K562 (cell line): Measurements from ENCODE around the gene CNOT11. TPM values are rescaled to one million over a fixed set of nuclear protein-coding genes. Genes with fewer than 3 reads are reported as not detected.

Experiments
- ATF1 ChIP-seq, 2 experiments: fragments of 450-650 bp in 1 of 2; IDR thresholded peaks; 2 replicates each; pipeline ENCODE4 v1.6.1; 2016; ENCODE audit warnings: missing compliant biosample characterization in 1 of 2, missing genetic modification characterization in 1 of 2
- CBFB ChIP-seq: sonication (generic); formaldehyde crosslinking; IDR thresholded peaks from 2 replicates; pipeline ENCODE4 v1.4.0; 2020; ENCODE audit warnings: mild to moderate bottlenecking, missing genetic modification reagents
- EHMT2 ChIP-seq: fragments of 450-650 bp; IDR thresholded peaks from 2 replicates; pipeline ENCODE4 v1.6.1; 2018; ENCODE audit warnings: antibody characterized with exemption
- FIP1L1 ChIP-seq: fragments of 200-400 bp; formaldehyde crosslinking; IDR thresholded peaks from 2 replicates; pipeline ENCODE4 v1.6.1; 2018; ENCODE audit warnings: mild to moderate bottlenecking, low read depth, low read length; ENCODE audit not compliant: poor library complexity, severe bottlenecking
- HMG20B ChIP-seq: fragments of 250-450 bp; sonication (Bioruptor Pico); IDR thresholded peaks from 2 replicates; pipeline ENCODE4 v1.5.0; 2021; ENCODE audit warnings: mild to moderate bottlenecking
- IFI16 ChIP-seq: fragments of 250-450 bp; sonication (Bioruptor Pico); IDR thresholded peaks from 2 replicates; pipeline ENCODE4 v2.1.2; 2022; ENCODE audit warnings: mild to moderate bottlenecking, inconsistent platforms
- NCOR1 ChIP-seq: fragments of 450-650 bp; IDR thresholded peaks from 2 replicates; pipeline ENCODE4 v1.6.1; 2016; ENCODE audit warnings: mild to moderate bottlenecking, moderate library complexity
- NONO ChIP-seq, 2 experiments: fragments of 200-400 bp in 1 of 2; fragments of 450-650 bp in 1 of 2; formaldehyde crosslinking in 1 of 2; IDR thresholded peaks; 2 replicates each; pipeline ENCODE4 v1.6.1; 2017; ENCODE audit warnings: low read depth in 2 of 2, mild to moderate bottlenecking in 2 of 2, moderate library complexity in 2 of 2, low read length in 1 of 2
- PHB ChIP-seq: fragments of 250-450 bp; sonication (Bioruptor Pico); IDR thresholded peaks from 2 replicates; pipeline ENCODE4 v1.5.0; 2021
- SRSF1 ChIP-seq: fragments of 200-400 bp; formaldehyde crosslinking; IDR thresholded peaks from 2 replicates; pipeline ENCODE4 v1.6.1; 2017; ENCODE audit warnings: mild to moderate bottlenecking, low read depth, low read length, moderate library complexity
- ZNF780A ChIP-seq: fragments of 250-450 bp; sonication (Bioruptor Pico); IDR thresholded peaks from 2 replicates; pipeline ENCODE4 v1.5.0; 2021; ENCODE audit warnings: mild to moderate bottlenecking
- polyA plus RNA-seq, 8 experiments: library from polyadenylated mRNA; depleted of rRNA in 4 of 8; stranded (reverse) in 5 of 8; unstranded in 3 of 8; fragments of >200 nt; fragmentation: Nextera tagmentation in 2 of 8; fragmentation: Illumina TruSeq in 1 of 8; extraction: Ambion mirVana in 2 of 8; extraction: Trizol in 1 of 8; gene quantifications; 2 replicates each; pipeline versions ENCODE4 v1.2.1 to v1.2.3, GENCODE V29; 2011 to 2014; ENCODE audit warnings: inconsistent platforms in 1 of 8, missing spikeins in 1 of 8
- total RNA-seq, 7 experiments: library from RNA; depleted of rRNA in 6 of 7; stranded (reverse); fragments of >200 nt in 6 of 7; fragmentation: Illumina TruSeq in 2 of 7; extraction: Trizol in 2 of 7; gene quantifications; 2 replicates each; pipeline versions ENCODE4 v1.2.1 to v1.2.3, GENCODE V29; 2011 to 2021; ENCODE audit warnings: low replicate concordance in 1 of 7
- TF ChIP-seq, protein P1 (sequence below), 2 experiments: IDR thresholded peaks; 2 replicates each; pipeline ENCODE4 v1.6.1; 2011; ENCODE audit warnings: borderline replicate concordance in 1 of 2, control low read depth in 1 of 2, low read depth in 1 of 2, low read length in 1 of 2, mild to moderate bottlenecking in 1 of 2, mixed read lengths in 1 of 2, moderate library complexity in 1 of 2; ENCODE audit not compliant: insufficient read depth in 1 of 2, insufficient read length in 1 of 2, poor library complexity in 1 of 2, severe bottlenecking in 1 of 2; ENCODE audit errors: extremely low read depth in 1 of 2
- TF ChIP-seq, protein P2 (sequence below), 2 experiments: IDR thresholded peaks; 2 replicates each; pipeline ENCODE4 v1.6.1; 2012; ENCODE audit warnings: improper control_type of control experiment in 2 of 2, low read depth in 2 of 2, low read length in 2 of 2, borderline replicate concordance in 1 of 2
- TF ChIP-seq, protein P3 (sequence below): sonication (generic); formaldehyde crosslinking; IDR thresholded peaks from 2 replicates; pipeline ENCODE4 v1.8.1; 2022; ENCODE audit warnings: missing genetic modification reagents
- TF ChIP-seq, protein P4 (sequence below): fragments of 450-650 bp; IDR thresholded peaks from 2 replicates; pipeline ENCODE4 v1.6.1; 2016; ENCODE audit warnings: borderline replicate concordance
- TF ChIP-seq, protein P5 (sequence below): fragments of 250-450 bp; sonication (Bioruptor Pico); IDR thresholded peaks from 2 replicates; pipeline ENCODE4 v1.9.0; 2021; ENCODE audit warnings: mild to moderate bottlenecking
- TF ChIP-seq, protein P6 (sequence below): fragments of 450-650 bp; conservative IDR thresholded peaks from 2 replicates; pipeline ENCODE4 v1.6.1; 2016; ENCODE audit warnings: missing genetic modification characterization, low read depth, mild to moderate bottlenecking, missing compliant biosample characterization, moderate library complexity

CNOT11 gene
- total and polyA plus RNA-seq, 9 of the 15 experiments (the other 6 are each of a cell fraction or from before 2014, with no cell fraction given): 12.7 to 163 (median 64.2) TPM

DNA sequence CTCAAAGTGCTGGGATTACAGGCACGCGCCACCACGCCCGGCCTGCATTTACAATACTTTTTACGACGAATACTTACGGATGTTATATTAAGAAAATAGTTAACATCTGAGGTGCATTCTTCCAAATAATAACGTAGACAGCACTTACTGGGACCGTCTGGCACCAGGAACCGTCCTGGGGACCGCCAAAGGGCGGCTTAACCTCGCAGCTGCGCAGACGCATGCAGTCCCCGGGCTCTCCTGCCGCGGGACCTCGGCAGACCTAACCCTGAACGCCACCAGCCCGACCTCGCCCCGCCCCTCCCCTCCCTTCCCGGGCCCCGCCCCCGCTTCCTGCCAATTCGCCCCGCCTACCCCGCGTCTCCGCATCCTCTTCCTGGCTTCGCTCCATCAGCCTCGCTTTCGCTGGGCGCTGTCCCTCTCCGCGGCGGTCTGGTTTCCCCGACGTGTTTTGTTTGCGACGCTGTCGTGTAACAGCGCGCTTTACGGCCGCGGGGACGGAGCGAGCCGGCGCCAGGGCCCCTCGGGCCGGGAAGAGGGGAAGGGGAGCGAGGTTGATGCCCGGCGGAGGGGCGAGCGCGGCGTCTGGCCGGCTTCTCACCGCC lies at the start of gene CNOT11 (continued):
- no peak for TF ChIP-seq NONO (IDR thresholded peaks at IDR 0.05; ENCODE audit: low read depth in 2 of 2, low read length in 1 of 2)
- TF ChIP-seq, protein P1, sequence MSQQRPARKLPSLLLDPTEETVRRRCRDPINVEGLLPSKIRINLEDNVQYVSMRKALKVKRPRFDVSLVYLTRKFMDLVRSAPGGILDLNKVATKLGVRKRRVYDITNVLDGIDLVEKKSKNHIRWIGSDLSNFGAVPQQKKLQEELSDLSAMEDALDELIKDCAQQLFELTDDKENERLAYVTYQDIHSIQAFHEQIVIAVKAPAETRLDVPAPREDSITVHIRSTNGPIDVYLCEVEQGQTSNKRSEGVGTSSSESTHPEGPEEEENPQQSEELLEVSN (IDR thresholded peaks at IDR 0.05; ENCODE audit: borderline replicate concordance in 1 of 2, extremely low read depth in 1 of 2, insufficient read depth in 1 of 2, insufficient read length in 1 of 2, low read depth in 1 of 2, low read length in 1 of 2, poor library complexity in 1 of 2, severe bottlenecking in 1 of 2): peak; percentile 65 to 91
- TF ChIP-seq, protein P2, sequence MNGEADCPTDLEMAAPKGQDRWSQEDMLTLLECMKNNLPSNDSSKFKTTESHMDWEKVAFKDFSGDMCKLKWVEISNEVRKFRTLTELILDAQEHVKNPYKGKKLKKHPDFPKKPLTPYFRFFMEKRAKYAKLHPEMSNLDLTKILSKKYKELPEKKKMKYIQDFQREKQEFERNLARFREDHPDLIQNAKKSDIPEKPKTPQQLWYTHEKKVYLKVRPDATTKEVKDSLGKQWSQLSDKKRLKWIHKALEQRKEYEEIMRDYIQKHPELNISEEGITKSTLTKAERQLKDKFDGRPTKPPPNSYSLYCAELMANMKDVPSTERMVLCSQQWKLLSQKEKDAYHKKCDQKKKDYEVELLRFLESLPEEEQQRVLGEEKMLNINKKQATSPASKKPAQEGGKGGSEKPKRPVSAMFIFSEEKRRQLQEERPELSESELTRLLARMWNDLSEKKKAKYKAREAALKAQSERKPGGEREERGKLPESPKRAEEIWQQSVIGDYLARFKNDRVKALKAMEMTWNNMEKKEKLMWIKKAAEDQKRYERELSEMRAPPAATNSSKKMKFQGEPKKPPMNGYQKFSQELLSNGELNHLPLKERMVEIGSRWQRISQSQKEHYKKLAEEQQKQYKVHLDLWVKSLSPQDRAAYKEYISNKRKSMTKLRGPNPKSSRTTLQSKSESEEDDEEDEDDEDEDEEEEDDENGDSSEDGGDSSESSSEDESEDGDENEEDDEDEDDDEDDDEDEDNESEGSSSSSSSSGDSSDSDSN (IDR thresholded peaks at IDR 0.05; ENCODE audit: borderline replicate concordance in 1 of 2, low read depth in 2 of 2, low read length in 2 of 2): peak; percentile 62 to 75; a peak in 1 of 4 replicates
- TF ChIP-seq ZNF780A (CRISPR knock-in tag): no peak
- TF ChIP-seq EHMT2: no peak
- TF ChIP-seq NCOR1: peak; percentile 32; the same call in 1 of the 2 replicates
- TF ChIP-seq SRSF1: no peak
- no peak for TF ChIP-seq PHB (CRISPR knock-in tag)
- TF ChIP-seq FIP1L1: no peak
- TF ChIP-seq, protein P3, sequence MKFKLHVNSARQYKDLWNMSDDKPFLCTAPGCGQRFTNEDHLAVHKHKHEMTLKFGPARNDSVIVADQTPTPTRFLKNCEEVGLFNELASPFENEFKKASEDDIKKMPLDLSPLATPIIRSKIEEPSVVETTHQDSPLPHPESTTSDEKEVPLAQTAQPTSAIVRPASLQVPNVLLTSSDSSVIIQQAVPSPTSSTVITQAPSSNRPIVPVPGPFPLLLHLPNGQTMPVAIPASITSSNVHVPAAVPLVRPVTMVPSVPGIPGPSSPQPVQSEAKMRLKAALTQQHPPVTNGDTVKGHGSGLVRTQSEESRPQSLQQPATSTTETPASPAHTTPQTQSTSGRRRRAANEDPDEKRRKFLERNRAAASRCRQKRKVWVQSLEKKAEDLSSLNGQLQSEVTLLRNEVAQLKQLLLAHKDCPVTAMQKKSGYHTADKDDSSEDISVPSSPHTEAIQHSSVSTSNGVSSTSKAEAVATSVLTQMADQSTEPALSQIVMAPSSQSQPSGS (CRISPR knock-in tag): no peak
- no peak for TF ChIP-seq CBFB
- no peak for TF ChIP-seq IFI16 (CRISPR knock-in tag)
- TF ChIP-seq, protein P4, sequence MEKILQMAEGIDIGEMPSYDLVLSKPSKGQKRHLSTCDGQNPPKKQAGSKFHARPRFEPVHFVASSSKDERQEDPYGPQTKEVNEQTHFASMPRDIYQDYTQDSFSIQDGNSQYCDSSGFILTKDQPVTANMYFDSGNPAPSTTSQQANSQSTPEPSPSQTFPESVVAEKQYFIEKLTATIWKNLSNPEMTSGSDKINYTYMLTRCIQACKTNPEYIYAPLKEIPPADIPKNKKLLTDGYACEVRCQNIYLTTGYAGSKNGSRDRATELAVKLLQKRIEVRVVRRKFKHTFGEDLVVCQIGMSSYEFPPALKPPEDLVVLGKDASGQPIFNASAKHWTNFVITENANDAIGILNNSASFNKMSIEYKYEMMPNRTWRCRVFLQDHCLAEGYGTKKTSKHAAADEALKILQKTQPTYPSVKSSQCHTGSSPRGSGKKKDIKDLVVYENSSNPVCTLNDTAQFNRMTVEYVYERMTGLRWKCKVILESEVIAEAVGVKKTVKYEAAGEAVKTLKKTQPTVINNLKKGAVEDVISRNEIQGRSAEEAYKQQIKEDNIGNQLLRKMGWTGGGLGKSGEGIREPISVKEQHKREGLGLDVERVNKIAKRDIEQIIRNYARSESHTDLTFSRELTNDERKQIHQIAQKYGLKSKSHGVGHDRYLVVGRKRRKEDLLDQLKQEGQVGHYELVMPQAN: no peak
- TF ChIP-seq, protein P5, sequence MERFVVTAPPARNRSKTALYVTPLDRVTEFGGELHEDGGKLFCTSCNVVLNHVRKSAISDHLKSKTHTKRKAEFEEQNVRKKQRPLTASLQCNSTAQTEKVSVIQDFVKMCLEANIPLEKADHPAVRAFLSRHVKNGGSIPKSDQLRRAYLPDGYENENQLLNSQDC (CRISPR knock-in tag): 0 out of 2 replicates have a peak, but pooled peaks have one; percentile 62
- TF ChIP-seq HMG20B (CRISPR knock-in tag): no peak
- TF ChIP-seq, protein P6, sequence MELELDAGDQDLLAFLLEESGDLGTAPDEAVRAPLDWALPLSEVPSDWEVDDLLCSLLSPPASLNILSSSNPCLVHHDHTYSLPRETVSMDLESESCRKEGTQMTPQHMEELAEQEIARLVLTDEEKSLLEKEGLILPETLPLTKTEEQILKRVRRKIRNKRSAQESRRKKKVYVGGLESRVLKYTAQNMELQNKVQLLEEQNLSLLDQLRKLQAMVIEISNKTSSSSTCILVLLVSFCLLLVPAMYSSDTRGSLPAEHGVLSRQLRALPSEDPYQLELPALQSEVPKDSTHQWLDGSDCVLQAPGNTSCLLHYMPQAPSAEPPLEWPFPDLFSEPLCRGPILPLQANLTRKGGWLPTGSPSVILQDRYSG (tag): no peak
- peak; percentile 33; the same call in 1 of the 2 replicates for TF ChIP-seq ATF1 (CRISPR knock-in tag; IDR thresholded peaks at IDR 0.05)
- TF ChIP-seq ATF1 (tag; IDR thresholded peaks at IDR 0.05): peak; percentile 77; the same call in 1 of the 2 replicates
